ENCODE results near the gene CA5A. TPM values are rescaled to one million over a fixed set of nuclear protein-coding genes. Genes with fewer than 3 reads are reported as not detected.

The CA5A gene
- total and polyA plus RNA-seq, 2 of the 13 experiments (the other 11 are each of a cell fraction or from before 2014, with no cell fraction given): 66.8 to 106 TPM

GRCh38 chr16:87851141-87851587 lies 85.2 kb downstream of the CA5A start (continued):
- TF ChIP-seq ZNF609 (CRISPR knock-in tag; IDR thresholded peaks at IDR 0.05; ENCODE audit: borderline replicate concordance) (0 out of 2 replicates have a peak, but pooled peaks have one; percentile 4), ZBTB40 (IDR thresholded peaks at IDR 0.05) (no peak), ZBTB40 (CRISPR knock-in tag; IDR thresholded peaks at IDR 0.05) (no peak), SMAD1 (CRISPR knock-in tag; IDR thresholded peaks at IDR 0.05; ENCODE audit: borderline replicate concordance, low read depth) (no peak), CHCHD3 (CRISPR knock-in tag; IDR thresholded peaks at IDR 0.05) (peak; percentile 22; the same call in 1 of the 2 replicates), RBM39 (IDR thresholded peaks at IDR 0.05; ENCODE audit: low read depth, low read length, poor library complexity, severe bottlenecking) (peak; percentile 26), ZFP90 (CRISPR knock-in tag; IDR thresholded peaks at IDR 0.05; ENCODE audit: borderline replicate concordance) (peak; percentile 30; the same call in 1 of the 2 replicates), ZBTB7A (CRISPR knock-in tag; IDR thresholded peaks at IDR 0.05) (peak; percentile 17; the same call in 1 of the 2 replicates), MAFG (CRISPR knock-in tag; IDR thresholded peaks at IDR 0.05) (peak; percentile 18; the same call in 1 of the 2 replicates), SALL2 (CRISPR knock-in tag; IDR thresholded peaks at IDR 0.05) (0 out of 2 replicates have a peak, but pooled peaks have one; percentile 52), ZNF891 (CRISPR knock-in tag; IDR thresholded peaks at IDR 0.05) (no peak)
